ENCODE data around the gene NME7.

The NME7 gene

DNA sequence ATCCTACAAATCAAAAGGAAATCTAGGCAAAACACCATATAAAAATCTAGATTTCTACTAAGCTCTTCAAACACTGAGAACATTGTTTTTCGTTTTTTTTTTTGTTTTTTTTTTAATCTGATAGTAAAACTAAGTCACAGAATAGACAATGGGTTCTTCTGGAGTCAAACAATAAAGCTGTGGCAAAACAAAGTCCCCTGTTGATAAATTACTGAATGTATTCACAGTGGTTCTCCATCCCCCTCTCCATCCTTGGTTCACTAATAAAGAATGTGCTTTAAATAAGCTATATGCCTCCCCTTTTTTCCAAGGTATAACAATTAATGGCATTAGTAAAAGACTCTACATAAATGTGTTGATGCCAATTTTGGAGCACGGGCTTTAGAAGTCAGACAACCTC, 277.8 kb downstream of the NME7 start:
- TF ChIP-seq, protein P1, sequence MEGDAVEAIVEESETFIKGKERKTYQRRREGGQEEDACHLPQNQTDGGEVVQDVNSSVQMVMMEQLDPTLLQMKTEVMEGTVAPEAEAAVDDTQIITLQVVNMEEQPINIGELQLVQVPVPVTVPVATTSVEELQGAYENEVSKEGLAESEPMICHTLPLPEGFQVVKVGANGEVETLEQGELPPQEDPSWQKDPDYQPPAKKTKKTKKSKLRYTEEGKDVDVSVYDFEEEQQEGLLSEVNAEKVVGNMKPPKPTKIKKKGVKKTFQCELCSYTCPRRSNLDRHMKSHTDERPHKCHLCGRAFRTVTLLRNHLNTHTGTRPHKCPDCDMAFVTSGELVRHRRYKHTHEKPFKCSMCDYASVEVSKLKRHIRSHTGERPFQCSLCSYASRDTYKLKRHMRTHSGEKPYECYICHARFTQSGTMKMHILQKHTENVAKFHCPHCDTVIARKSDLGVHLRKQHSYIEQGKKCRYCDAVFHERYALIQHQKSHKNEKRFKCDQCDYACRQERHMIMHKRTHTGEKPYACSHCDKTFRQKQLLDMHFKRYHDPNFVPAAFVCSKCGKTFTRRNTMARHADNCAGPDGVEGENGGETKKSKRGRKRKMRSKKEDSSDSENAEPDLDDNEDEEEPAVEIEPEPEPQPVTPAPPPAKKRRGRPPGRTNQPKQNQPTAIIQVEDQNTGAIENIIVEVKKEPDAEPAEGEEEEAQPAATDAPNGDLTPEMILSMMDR (conservative IDR thresholded peaks at IDR 0.05; ENCODE audit: low read length) = no peak
- DNase-seq (ENCODE audit: low read depth) = no peak
- no peak overlapping the region for H3K4me3 ChIP-seq (ENCODE audit: low read length)

DNA sequence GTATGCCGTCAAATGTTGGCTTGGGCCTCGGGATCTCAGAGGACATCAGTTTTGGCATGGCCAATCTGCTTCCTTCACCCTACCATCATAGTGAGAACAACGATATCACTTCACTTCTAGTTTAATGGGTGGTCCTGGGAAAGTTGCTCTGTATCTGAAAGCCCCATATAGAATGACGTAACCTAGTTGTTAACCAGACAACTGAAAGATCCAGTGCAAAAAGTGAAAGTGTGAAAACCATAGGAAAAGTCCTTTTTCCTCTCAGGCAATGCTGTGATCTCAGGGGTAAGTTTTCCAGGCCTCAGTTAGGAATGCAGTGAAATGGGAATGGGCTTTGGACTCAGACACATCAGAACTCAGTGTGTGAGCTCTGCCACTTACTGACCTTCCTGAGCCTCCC, 279.7 kb downstream of the NME7 start:
- TF ChIP-seq, protein P1 (conservative IDR thresholded peaks at IDR 0.05; ENCODE audit: low read length) = no peak
- no peak for DNase-seq (ENCODE audit: low read depth)
- no peak overlapping the region for H3K4me3 ChIP-seq (ENCODE audit: low read length)

DNA sequence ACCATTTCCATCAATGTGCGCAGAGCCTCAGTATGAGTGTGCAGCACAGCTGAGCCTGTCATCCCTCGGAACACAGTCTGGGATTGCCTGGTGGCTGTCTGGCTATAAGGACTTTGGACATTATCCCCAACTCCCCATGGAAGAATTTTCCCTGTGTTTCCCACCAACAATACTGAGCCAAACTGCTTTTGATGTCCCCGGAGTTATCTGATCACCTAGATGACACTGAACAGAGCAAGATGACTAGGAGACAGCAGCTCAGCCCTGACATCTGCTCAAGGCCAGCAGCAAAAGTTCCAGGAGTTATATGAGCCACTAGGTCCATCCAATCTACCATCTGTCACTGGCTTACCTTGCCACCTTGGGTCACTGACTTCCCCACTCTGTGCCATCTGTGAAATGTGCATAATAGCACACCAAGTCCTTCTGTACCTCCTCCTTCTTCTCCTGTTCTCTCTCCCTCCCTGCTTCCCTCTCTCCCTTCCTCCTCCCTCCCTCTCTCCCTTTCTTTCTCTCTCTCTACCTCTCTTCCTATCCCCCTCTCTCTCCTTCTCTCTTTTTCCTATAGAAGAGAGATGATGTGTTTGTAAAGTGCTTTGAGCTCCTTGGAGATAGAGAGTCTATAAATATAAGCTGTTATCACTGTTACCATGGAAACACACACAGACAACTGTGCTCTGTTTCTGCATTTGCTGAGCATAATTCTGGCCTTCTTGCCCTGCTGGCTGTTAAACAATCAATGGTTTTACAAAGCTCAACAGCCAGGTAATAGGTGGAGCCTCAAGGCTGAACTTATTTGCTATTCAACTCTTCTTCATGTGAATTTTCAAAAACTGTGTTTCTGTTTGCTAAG, 280.8 kb downstream of the NME7 start:
- no peak overlapping the region for H3K4me3 ChIP-seq (ENCODE audit: low read length)
- TF ChIP-seq, protein P1 (conservative IDR thresholded peaks at IDR 0.05; ENCODE audit: low read length) = no peak
- no peak for DNase-seq (ENCODE audit: low read depth)

DNA sequence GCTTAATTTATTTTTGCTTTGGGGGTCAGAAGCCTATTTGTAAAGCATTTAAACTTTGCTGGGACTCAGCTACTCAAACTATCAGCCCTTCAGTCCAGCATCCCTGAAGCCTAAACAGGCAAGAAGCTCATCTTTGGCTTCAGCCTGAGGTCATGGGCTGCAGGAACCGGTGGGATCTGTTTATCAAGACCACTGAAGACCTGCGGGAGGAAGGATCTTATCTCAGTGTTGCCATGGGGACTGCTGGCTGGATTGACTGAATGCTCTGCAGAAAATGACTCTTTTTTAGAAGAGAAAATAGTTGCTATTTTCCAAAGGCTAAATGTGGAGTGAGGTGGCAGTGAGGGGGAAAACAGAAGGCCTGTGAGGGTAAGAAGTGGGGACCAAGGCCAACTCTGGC, 281.7 kb downstream of the NME7 start:
- DNase-seq (ENCODE audit: low read depth) = no peak
- no peak overlapping the region for H3K4me3 ChIP-seq (ENCODE audit: low read length)
- TF ChIP-seq, protein P1 (conservative IDR thresholded peaks at IDR 0.05; ENCODE audit: low read length) = no peak
